Neural progenitor cell (in vitro differentiated cells): ENCODE data around the gene BUB1B.

Source experiments
- CTCF ChIP-seq: fragments of 200-600 bp; sonication (generic); IDR thresholded peaks from 2 replicates; pipeline ENCODE4 v1.5.1; 2017; ENCODE audit warnings: antibody characterized with exemption, mild to moderate bottlenecking
- EZH2 ChIP-seq: fragments of 200-600 bp; sonication (generic); IDR thresholded peaks from 2 replicates; pipeline ENCODE4 v1.6.1; 2017; ENCODE audit warnings: antibody characterized with exemption, mild to moderate bottlenecking, moderate library complexity
- EZH2phosphoT487 ChIP-seq: fragments of 200-600 bp; sonication (generic); IDR thresholded peaks from 2 replicates; pipeline ENCODE4 v1.6.1; 2017; ENCODE audit warnings: antibody characterized with exemption

DNA sequence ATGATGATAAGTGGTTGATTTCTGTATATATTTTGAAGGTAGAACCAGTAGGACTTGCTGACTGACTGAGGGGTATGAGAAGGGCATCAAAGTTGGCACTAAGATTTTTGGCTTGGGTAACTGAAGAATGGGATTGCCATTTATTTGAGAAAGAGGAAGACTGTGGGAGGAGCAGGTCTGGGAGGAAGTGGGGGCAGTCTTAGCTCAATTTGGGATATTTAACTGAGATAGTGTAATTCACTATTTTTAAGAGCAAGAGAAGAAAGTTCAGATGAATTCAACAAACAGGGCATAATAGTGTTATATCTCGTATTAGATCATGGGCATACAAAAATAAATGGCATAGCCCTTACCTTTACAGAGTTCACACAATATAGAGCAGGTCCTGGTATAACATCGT is 1.7 kb downstream of the BUB1B start:
- TF ChIP-seq CTCF = no peak
- TF ChIP-seq EZH2phosphoT487 = no peak
- TF ChIP-seq EZH2 = no peak
